K562 (cell line): ENCODE results near the gene SKIL. TPM values are rescaled to one million over a fixed set of nuclear protein-coding genes. Genes with fewer than 3 reads are reported as not detected.
A peak's percentile ranks its signal among the peaks of the same experiment; 100 is the strongest.

ENCODE experiments used
- ATAC-seq: fragments of 200-7000 bp; cut with Tn5 transposase; 3 replicates; pipeline ENCODE4 v1.9.1; 2020; ENCODE audit warnings: moderate library complexity
- BruUV-seq: library from RNA; stranded (reverse); fragments of 400-500 nt; replicated peaks from 2 replicates; lab custom pipeline; 2021; lab: Mats Ljungman, UMichigan
- CTCF ChIA-PET: fragments of 300-600 bp; formaldehyde crosslinking; extraction: SDS; loops from one replicate; lab custom pipeline; 2021; ENCODE audit warnings: low intra/inter-chr PET ratio; lab: Yijun Ruan, JAX
- POLR2A ChIA-PET: fragments of 300-600, 350-650 bp; sonication (Branson Sonifier 250); formaldehyde crosslinking; extraction: SDS; loops from one replicate; lab custom pipeline; 2021; ENCODE audit warnings: antibody characterized with exemption, inconsistent platforms; lab: Yijun Ruan, JAX
- DNase-seq, 4 experiments: peaks; one replicate each; pipeline versions ENCODE4 v3.0.0 to v3.0.0-alpha.2; 2011 to 2018; ENCODE audit warnings: low spot score in 3 of 4, mixed read lengths in 3 of 4; ENCODE audit errors: extremely low read depth in 1 of 4
- FAIRE-seq: peaks from 2 replicates; lab custom pipeline; 2011; peaks lifted over from hg19 to GRCh38; lab: Jason Lieb, UNC
- H2AFZ ChIP-seq: 2 replicates; pipeline ENCODE4 v1.6.0; 2011; ENCODE audit warnings: low read depth, low read length, control low read depth, inconsistent platforms
- H3K27ac ChIP-seq: fragments of 200-600 bp; 3 replicates; pipeline ENCODE4 v1.8.0; 2011; ENCODE audit warnings: low read depth, mild to moderate bottlenecking, control low read depth, inconsistent platforms, low read length, moderate library complexity, mixed read lengths; ENCODE audit errors: extremely low read depth
- H3K27me3 ChIP-seq, 2 experiments: fragments of 300-600 bp in 1 of 2; 2 replicates in 1 of 2; 3 replicates in 1 of 2; pipeline versions ENCODE4 v1.6.0 to v1.8.0; 2011; ENCODE audit warnings: inconsistent platforms in 2 of 2, low read length in 2 of 2, mild to moderate bottlenecking in 1 of 2, mixed read lengths in 1 of 2, moderate library complexity in 1 of 2; ENCODE audit not compliant: control insufficient read depth in 2 of 2, insufficient read depth in 2 of 2
- H3K36me3 ChIP-seq: fragments of 300-600 bp; 3 replicates; pipeline ENCODE4 v1.8.0; 2011; ENCODE audit warnings: mild to moderate bottlenecking, low read length, inconsistent platforms; ENCODE audit not compliant: control insufficient read depth, insufficient read depth
- H3K4me1 ChIP-seq, 2 experiments: fragments of 200-600 bp in 1 of 2; replicated peaks in 1 of 2; 2 replicates in 1 of 2; 3 replicates in 1 of 2; pipeline versions ENCODE4 v1.5.1 to v1.8.0; 2011; ENCODE audit warnings: inconsistent platforms in 2 of 2, low read length in 2 of 2, mild to moderate bottlenecking in 1 of 2, mixed read lengths in 1 of 2, moderate library complexity in 1 of 2; ENCODE audit not compliant: control insufficient read depth in 2 of 2, insufficient read depth in 2 of 2
- H3K4me2 ChIP-seq: 2 replicates; pipeline ENCODE4 v1.6.1; 2011; ENCODE audit warnings: low read length, control low read depth, inconsistent platforms, mixed read lengths; ENCODE audit not compliant: insufficient read depth
- H3K4me3 ChIP-seq: fragments of 200-600 bp; sonication (generic), shearing (Covaris generic); 2 replicates; pipeline ENCODE4 v1.5.1; 2016; ENCODE audit warnings: control low read depth, inconsistent platforms
- H3K79me2 ChIP-seq: fragments of 200-600 bp; 3 replicates; pipeline ENCODE4 v1.8.0; 2011; ENCODE audit warnings: low read length, inconsistent platforms; ENCODE audit not compliant: control insufficient read depth, insufficient read depth
- H3K9ac ChIP-seq, 2 experiments: 2 replicates each; pipeline versions ENCODE4 v1.6.0 to v1.6.1; 2011; ENCODE audit warnings: low read depth in 2 of 2, low read length in 2 of 2, control low read depth in 1 of 2, inconsistent platforms in 1 of 2, mild to moderate bottlenecking in 1 of 2, mixed read lengths in 1 of 2; ENCODE audit not compliant: insufficient read depth in 1 of 2
- H3K9me1 ChIP-seq: one replicate; pipeline ENCODE4 v1.6.0; 2011; ENCODE audit warnings: inconsistent platforms, mild to moderate bottlenecking, low read length, moderate library complexity; ENCODE audit not compliant: control insufficient read depth, insufficient read depth
- H3K9me3 ChIP-seq: replicated peaks from 2 replicates; pipeline ENCODE4 v1.5.1; 2011; ENCODE audit warnings: low read depth, low read length, inconsistent platforms; ENCODE audit not compliant: control insufficient read depth, insufficient read depth
- H4K20me1 ChIP-seq: replicated peaks from 2 replicates; pipeline ENCODE4 v1.6.1; 2011; ENCODE audit warnings: low read length, inconsistent platforms, mixed read lengths; ENCODE audit not compliant: control insufficient read depth, insufficient read depth
- CBX3 ChIP-seq, 2 experiments: IDR thresholded peaks; 1 replicate in 1 of 2; 2 replicates in 1 of 2; pipeline ENCODE4 v1.6.1; 2012; ENCODE audit warnings: inconsistent platforms in 2 of 2, low read length in 2 of 2, borderline replicate concordance in 1 of 2, control low read depth in 1 of 2
- MEF2A ChIP-seq: IDR thresholded peaks from 2 replicates; pipeline ENCODE4 v1.6.1; 2011; ENCODE audit warnings: low read depth, mild to moderate bottlenecking, low read length, moderate library complexity; ENCODE audit not compliant: control insufficient read depth
- NCOA6 ChIP-seq: fragments of 450-650 bp; IDR thresholded peaks from 2 replicates; pipeline ENCODE4 v1.6.1; 2017; ENCODE audit warnings: mild to moderate bottlenecking
- WGBS: fragments of 100-300 bp; shearing (Covaris generic); methylation state at CpG from one replicate; pipeline ENCODE4 v1.1.6; 2016; ENCODE audit warnings: low coverage, mixed read lengths; ENCODE audit not compliant: insufficient coverage; ENCODE audit errors: missing lambda C conversion rate; 5-methylcytosine and 5-hydroxymethylcytosine counted together
- in situ Hi-C: fragments of 300-500 bp; cut with MboI; formaldehyde crosslinking; loops from 4 replicates; pipeline ENCODE4 v1.15.0; 2018; ENCODE audit warnings: inconsistent platforms, mixed read lengths
- intact Hi-C: fragments of 100-400 bp; cut with micrococcal nuclease; formaldehyde crosslinking; loops from 2 replicates; pipeline ENCODE4 v1.14.2; 2022
- polyA plus RNA-seq, 8 experiments: library from polyadenylated mRNA; depleted of rRNA in 4 of 8; stranded (reverse) in 5 of 8; unstranded in 3 of 8; fragments of >200 nt; fragmentation: Nextera tagmentation in 2 of 8; fragmentation: Illumina TruSeq in 1 of 8; extraction: Ambion mirVana in 2 of 8; extraction: Trizol in 1 of 8; gene quantifications; 2 replicates each; pipeline versions ENCODE4 v1.2.1 to v1.2.3, GENCODE V29; 2011 to 2014; ENCODE audit warnings: inconsistent platforms in 1 of 8, missing spikeins in 1 of 8
- total RNA-seq, 7 experiments: library from RNA; depleted of rRNA in 6 of 7; stranded (reverse); fragments of >200 nt in 6 of 7; fragmentation: Illumina TruSeq in 2 of 7; extraction: Trizol in 2 of 7; gene quantifications; 2 replicates each; pipeline versions ENCODE4 v1.2.1 to v1.2.3, GENCODE V29; 2011 to 2021; ENCODE audit warnings: low replicate concordance in 1 of 7
- TF ChIP-seq, protein P1 (sequence below): fragments of 250-450 bp; sonication (Bioruptor Pico); IDR thresholded peaks from 2 replicates; pipeline ENCODE4 v1.4.0; 2020; ENCODE audit warnings: borderline replicate concordance

Gene SKIL
- total and polyA plus RNA-seq, 9 of the 15 experiments (the other 6 are each of a cell fraction or from before 2014, with no cell fraction given) = 4.3 to 19.1 (median 9.7) TPM

- Histone ChIP-seq H3K4me2 (no peak overlapping the region), H3K79me2 (no peaks in the 10 kb centered on the region), H3K4me1 (no peaks in the 10 kb centered on the region; a peak in 1 of 5 replicates), H3K4me3 (no peak overlapping the region), H3K27ac (no peak overlapping the region), H2AFZ (no peak overlapping the region), H4K20me1 (no peaks in the 10 kb centered on the region), H3K9ac (no peak overlapping the region), H3K36me3 (no peaks in the 10 kb centered on the region), H3K27me3 (no peaks in the 10 kb centered on the region), H3K9me3 (peaks cover 3% of the 10 kb centered on the region; the same call in 1 of the 2 replicates), H3K9me1 (no peaks in the 10 kb centered on the region)
- 24% methylated on average over 3 of the region's 3 CpGs for WGBS
- in situ Hi-C loops (no loop called here), intact Hi-C loops (no loop called here)
- ChIA-PET CTCF (no interaction called here), POLR2A (no interaction called here)
- BruUV-seq = no TSS peak
- no peak for DNase-seq
- FAIRE-seq = no peak
- ATAC-seq = no peak
- TF ChIP-seq CBX3 (IDR thresholded peaks at IDR 0.05; ENCODE audit: borderline replicate concordance in 1 of 2, low read length in 2 of 2) (peak in 1 of 2 experiments; percentile 64; a peak in 1 of 3 replicates), MEF2A (peak; percentile 86; the same call in 1 of the 2 replicates), NCOA6 (no peak)
- TF ChIP-seq, protein P1, sequence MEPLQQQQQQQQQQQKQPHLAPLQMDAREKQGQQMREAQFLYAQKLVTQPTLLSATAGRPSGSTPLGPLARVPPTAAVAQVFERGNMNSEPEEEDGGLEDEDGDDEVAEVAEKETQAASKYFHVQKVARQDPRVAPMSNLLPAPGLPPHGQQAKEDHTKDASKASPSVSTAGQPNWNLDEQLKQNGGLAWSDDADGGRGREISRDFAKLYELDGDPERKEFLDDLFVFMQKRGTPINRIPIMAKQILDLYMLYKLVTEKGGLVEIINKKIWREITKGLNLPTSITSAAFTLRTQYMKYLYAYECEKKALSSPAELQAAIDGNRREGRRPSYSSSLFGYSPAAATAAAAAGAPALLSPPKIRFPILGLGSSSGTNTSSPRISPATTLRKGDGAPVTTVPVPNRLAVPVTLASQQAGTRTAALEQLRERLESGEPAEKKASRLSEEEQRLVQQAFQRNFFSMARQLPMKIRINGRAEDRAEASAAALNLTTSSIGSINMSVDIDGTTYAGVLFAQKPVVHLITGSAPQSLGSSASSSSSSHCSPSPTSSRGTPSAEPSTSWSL = no peak
Observed at GRCh38 chr3:170337420-170337819, 20.1 kb upstream of the SKIL start.
